ENCODE measurements around the gene TMEM198.

The TMEM198 gene

GRCh38 chr2:219563271-219563928 lies 19.6 kb downstream of the TMEM198 start:
- no peak for DNase-seq

GRCh38 chr2:219565130-219566080 lies 21.6 kb downstream of the TMEM198 start:
- DNase-seq: no peak

GRCh38 chr2:219566640-219567039 lies 22.8 kb downstream of the TMEM198 start:
- DNase-seq: no peak

- DNase-seq: no peak
Observed at GRCh38 chr2:219567131-219567530, 23.3 kb downstream of the TMEM198 start.

GRCh38 chr2:219567791-219568361 lies 24.0 kb downstream of the TMEM198 start:
- no peak for DNase-seq

- DNase-seq: no peak
Observed at GRCh38 chr2:219569041-219569440, 25.2 kb downstream of the TMEM198 start.

- DNase-seq: no peak
Observed at GRCh38 chr2:219569635-219570034, 25.8 kb downstream of the TMEM198 start.

- DNase-seq: no peak
Observed at GRCh38 chr2:219570194-219570923, 26.5 kb downstream of the TMEM198 start.

GRCh38 chr2:219570924-219571310 lies 27.1 kb downstream of the TMEM198 start:
- no peak for DNase-seq

- DNase-seq: no peak
Observed at GRCh38 chr2:219571311-219572236, 27.7 kb downstream of the TMEM198 start, which contains the start of gene OBSL1. Gene OBSL1, minus strand, starts transcription at chr2:219571539. Its CDS starts 307 bp downstream, at chr2:219571232.

- DNase-seq: no peak
Observed at GRCh38 chr2:219572237-219573001, 28.6 kb downstream of the TMEM198 start, which contains the start of gene INHA. Gene INHA, plus strand, starts transcription at chr2:219572310. Its CDS starts 65 bp downstream, at chr2:219572375.

GRCh38 chr2:219573166-219573565 lies 29.3 kb downstream of the TMEM198 start:
- DNase-seq: no peak

GRCh38 chr2:219574484-219575311 lies 30.9 kb downstream of the TMEM198 start:
- DNase-seq: no peak

GRCh38 chr2:219575566-219576504 lies 32.0 kb downstream of the TMEM198 start:
- no peak for DNase-seq

- DNase-seq: no peak
Observed at GRCh38 chr2:219576505-219577388, 32.9 kb downstream of the TMEM198 start.

- no peak for DNase-seq
Observed at GRCh38 chr2:219578811-219579613, 35.2 kb downstream of the TMEM198 start.

GRCh38 chr2:219581346-219581745 lies 37.5 kb downstream of the TMEM198 start:
- no peak for DNase-seq

All from CD4-positive, alpha-beta T cell treated with Interleukin-21 for 1 hour (primary cell).